HFFc6 (cell line): ENCODE results near the gene FAM117A. TPM values are rescaled to one million over a fixed set of nuclear protein-coding genes. Genes with fewer than 3 reads are reported as not detected.

Experiments used
- DNase-seq: peaks from one replicate; pipeline ENCODE4 v3.0.0-alpha.2; 2018
- H3K27ac Mint-ChIP-seq: 2 replicates; pipeline ENCODE4 v1.8.0; 2020; ENCODE audit warnings: mild to moderate bottlenecking, mixed read lengths
- H3K27me3 Mint-ChIP-seq: 2 replicates; pipeline ENCODE4 v1.8.0; 2021; ENCODE audit warnings: mild to moderate bottlenecking, moderate library complexity, mixed read lengths; ENCODE audit not compliant: insufficient read depth
- H3K36me3 Mint-ChIP-seq: 2 replicates; pipeline ENCODE4 v1.8.0; 2021; ENCODE audit warnings: low read depth, mixed read lengths
- H3K4me1 Mint-ChIP-seq: 2 replicates; pipeline ENCODE4 v1.8.0; 2020; ENCODE audit warnings: low read depth, mixed read lengths
- H3K4me3 Mint-ChIP-seq: 2 replicates; pipeline ENCODE4 v1.8.0; 2020; ENCODE audit warnings: mild to moderate bottlenecking, moderate library complexity, mixed read lengths
- H3K9me3 Mint-ChIP-seq: 2 replicates; pipeline ENCODE4 v1.8.0; 2020; ENCODE audit warnings: mild to moderate bottlenecking, mixed read lengths
- total RNA-seq, 6 experiments: library from RNA; stranded (reverse); fragmentation: NEBNext Ultra II Directional; extraction: Animal tissue kit (Norgen Biotek cat#: 25700); gene quantifications; 2 replicates in 1 of 6; 3 replicates in 5 of 6; pipeline ENCODE4 v1.2.3, GENCODE V29; 2021
- TF ChIP-seq, protein P1 (sequence below): fragments of 200-600 bp; sonication (generic); IDR thresholded peaks from 2 replicates; pipeline ENCODE4 v1.5.0; 2021; ENCODE audit warnings: antibody characterized with exemption, mild to moderate bottlenecking

Gene FAM117A
- total RNA-seq, 6 experiments from 2014 or later, result 0.23 to 1.1 (median 0.57) TPM

DNA sequence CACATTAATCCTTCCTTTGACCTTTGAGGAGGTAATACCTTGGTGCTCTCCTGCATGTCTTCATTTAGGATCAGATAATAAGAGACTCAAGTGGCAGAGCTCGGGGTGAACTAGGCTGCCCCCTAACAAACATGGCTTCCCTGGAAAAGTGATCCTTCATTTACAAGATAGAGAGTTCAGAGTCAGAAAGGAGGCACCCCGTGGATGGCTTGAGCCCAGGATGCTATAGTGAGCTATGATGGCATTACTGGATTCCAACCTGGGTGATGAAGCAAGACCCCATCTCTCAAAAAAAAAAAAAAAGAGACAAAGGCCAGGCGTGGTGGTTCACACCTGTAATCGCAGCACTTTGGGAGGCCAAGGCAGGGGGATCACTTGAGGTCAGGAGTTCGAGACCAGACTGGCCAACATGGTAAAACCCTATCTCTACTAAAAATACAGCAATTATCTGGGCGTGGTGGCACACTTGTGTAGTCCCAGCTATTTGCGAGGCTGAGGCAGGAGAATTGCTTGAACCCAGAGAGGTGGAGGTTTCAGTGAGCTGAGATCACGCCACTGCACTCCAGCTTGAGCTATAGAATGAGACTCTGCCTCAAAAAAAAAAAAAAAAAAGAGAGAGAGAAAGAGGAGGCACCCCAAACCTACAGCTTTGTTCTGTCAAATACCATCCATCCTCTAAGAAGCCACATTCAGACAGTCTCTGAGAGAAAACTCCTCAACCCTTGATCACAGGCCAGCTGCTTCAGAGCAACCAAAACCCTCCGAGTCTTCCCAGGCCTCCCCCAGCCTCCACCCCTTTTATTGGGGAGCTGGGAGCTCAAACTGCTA, 7.4 kb downstream of the FAM117A start:
- TF ChIP-seq, protein P1, sequence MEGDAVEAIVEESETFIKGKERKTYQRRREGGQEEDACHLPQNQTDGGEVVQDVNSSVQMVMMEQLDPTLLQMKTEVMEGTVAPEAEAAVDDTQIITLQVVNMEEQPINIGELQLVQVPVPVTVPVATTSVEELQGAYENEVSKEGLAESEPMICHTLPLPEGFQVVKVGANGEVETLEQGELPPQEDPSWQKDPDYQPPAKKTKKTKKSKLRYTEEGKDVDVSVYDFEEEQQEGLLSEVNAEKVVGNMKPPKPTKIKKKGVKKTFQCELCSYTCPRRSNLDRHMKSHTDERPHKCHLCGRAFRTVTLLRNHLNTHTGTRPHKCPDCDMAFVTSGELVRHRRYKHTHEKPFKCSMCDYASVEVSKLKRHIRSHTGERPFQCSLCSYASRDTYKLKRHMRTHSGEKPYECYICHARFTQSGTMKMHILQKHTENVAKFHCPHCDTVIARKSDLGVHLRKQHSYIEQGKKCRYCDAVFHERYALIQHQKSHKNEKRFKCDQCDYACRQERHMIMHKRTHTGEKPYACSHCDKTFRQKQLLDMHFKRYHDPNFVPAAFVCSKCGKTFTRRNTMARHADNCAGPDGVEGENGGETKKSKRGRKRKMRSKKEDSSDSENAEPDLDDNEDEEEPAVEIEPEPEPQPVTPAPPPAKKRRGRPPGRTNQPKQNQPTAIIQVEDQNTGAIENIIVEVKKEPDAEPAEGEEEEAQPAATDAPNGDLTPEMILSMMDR, result no peak

DNA sequence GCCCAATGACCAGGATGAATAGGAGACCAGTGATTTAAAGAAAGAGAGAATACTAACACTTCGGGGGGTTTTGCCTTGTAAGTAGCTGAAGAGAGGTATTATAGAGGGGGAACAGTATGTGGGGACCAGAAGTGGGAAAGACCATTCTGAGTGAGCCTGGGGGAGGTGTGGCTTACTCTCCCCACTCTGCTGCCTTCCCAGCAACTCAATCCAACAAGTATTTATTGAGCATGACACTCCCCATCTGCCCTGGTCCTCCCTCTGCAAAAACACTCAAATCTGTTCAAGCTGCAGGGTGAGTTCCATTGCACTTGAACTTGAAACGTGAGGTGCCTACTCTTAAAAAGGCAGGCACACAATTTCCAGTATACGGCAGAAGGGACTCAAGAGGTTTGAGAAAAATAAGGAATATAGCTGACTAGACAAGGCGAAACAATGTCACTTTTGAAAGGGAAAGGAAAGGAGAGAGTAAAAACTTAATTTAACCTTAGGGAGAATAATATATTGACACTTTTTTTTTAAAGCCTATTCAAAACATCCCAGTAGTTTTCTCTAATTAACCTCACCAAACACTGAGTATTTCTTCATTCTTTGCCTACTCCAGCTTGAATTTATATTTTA, 8.2 kb downstream of the FAM117A start:
- H3K27ac Mint-ChIP-seq, result no peak overlapping the region
- no peaks in the 10 kb centered on the region for H3K36me3 Mint-ChIP-seq
- TF ChIP-seq, protein P1, result no peak
- peaks cover 37% of the 10 kb centered on the region for H3K27me3 Mint-ChIP-seq
- H3K9me3 Mint-ChIP-seq, result no peaks in the 10 kb centered on the region
- no peak overlapping the region for H3K4me3 Mint-ChIP-seq
- no peak for DNase-seq
- no peaks in the 10 kb centered on the region for H3K4me1 Mint-ChIP-seq

More for the DNA sequence above, 7.4 kb downstream of the FAM117A start:
- DNase-seq, result no peak
- Mint-ChIP-seq H3K4me3 (no peak overlapping the region), H3K9me3 (no peaks in the 10 kb centered on the region), H3K27ac (no peak overlapping the region), H3K27me3 (peaks cover 40% of the 10 kb centered on the region), H3K4me1 (no peaks in the 10 kb centered on the region), H3K36me3 (no peaks in the 10 kb centered on the region)

DNA sequence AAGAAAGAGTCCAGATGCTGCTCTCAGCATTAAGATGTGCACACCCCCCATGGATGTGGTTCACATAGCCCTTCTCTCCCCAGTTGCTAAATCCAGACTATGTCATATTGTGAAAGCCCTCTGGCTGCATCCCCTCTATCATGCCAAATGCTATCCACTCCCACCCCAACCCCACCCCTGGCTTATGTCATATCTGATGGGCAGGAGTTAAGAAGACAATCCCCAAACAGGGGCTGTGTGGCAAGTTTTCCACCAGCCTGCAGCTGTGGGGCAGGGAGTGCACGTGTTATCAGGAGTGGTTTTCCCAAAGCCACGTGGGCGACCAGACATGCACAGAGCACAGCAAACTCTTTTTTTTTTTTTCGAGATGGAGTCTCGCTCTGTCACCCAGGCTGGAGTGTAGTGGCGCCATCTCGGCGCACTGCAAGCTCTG, 10.0 kb downstream of the FAM117A start:
- Mint-ChIP-seq H3K36me3 (no peaks in the 10 kb centered on the region), H3K4me1 (no peaks in the 10 kb centered on the region), H3K27ac (no peak overlapping the region), H3K4me3 (no peak overlapping the region), H3K27me3 (peaks cover 30% of the 10 kb centered on the region), H3K9me3 (no peaks in the 10 kb centered on the region)
- no peak for DNase-seq
- TF ChIP-seq, protein P1, result no peak

DNA sequence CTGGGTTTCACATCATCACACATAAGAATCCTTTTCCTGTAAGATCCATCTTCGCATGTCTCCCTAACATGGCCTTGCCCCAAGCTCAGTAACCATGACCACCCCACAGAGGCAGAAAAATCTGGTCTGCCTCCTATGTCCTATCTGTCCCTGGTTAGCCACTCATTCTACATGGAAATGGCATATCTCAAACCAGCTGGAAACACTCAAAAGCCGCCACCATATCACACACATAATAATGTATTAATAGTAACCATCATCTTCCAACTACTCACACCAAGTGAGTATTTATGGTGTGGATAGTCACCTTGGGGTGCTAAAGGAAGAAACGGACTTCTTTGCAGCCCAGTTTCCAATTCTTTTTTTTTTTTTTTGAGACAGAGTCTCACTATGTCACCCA, 11.4 kb downstream of the FAM117A start:
- no peak overlapping the region for H3K4me3 Mint-ChIP-seq
- TF ChIP-seq, protein P1, result no peak
- H3K9me3 Mint-ChIP-seq, result no peaks in the 10 kb centered on the region
- H3K4me1 Mint-ChIP-seq, result no peaks in the 10 kb centered on the region
- DNase-seq, result no peak
- H3K36me3 Mint-ChIP-seq, result no peaks in the 10 kb centered on the region
- H3K27me3 Mint-ChIP-seq, result peaks cover 42% of the 10 kb centered on the region
- H3K27ac Mint-ChIP-seq, result no peak overlapping the region

DNA sequence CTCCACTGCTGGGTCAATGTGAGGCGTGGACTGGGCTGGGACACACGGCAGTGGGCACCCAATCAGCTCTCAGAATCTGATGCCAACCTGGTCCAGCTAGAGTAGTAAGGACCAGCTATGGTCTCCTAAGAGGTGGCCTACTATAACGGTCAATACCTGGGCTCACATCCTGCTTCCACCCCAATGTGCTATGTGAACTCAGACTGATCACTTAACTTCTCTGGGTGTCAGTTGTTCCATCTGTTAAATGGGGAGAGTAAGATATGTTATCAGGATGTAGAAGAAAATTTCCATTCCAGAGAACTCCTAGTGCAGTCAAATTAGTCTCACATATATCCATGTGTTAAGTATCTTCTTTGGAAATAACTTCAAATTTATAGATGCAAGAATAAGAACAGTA, 14.2 kb downstream of the FAM117A start:
- Mint-ChIP-seq H3K27me3 (peaks cover 44% of the 10 kb centered on the region), H3K4me3 (no peak overlapping the region), H3K36me3 (no peaks in the 10 kb centered on the region), H3K4me1 (no peaks in the 10 kb centered on the region), H3K9me3 (no peaks in the 10 kb centered on the region), H3K27ac (no peak overlapping the region)
- TF ChIP-seq, protein P1, result no peak
- no peak for DNase-seq
